ENCODE measurements around the gene FXYD6. TPM values are rescaled to one million over a fixed set of nuclear protein-coding genes. Genes with fewer than 3 reads are reported as not detected.
A peak's percentile ranks its signal among the peaks of the same experiment; 100 is the strongest.

The FXYD6 gene
- total RNA-seq, 2 donors from 2014 or later = 0.17 to 0.25 TPM

- no peak overlapping the region for H3K27ac Mint-ChIP-seq
- H3K9me3 Mint-ChIP-seq = no peaks in the 10 kb centered on the region
- peak; percentile 45 to 51 for ATAC-seq (replicated peaks in 1 of 2)
- peaks cover 81% of the 10 kb centered on the region for H3K27me3 Mint-ChIP-seq (ENCODE audit: low read depth)
- peaks cover 2 to 3% of the 10 kb centered on the region in 2 donors for H3K36me3 Mint-ChIP-seq (ENCODE audit: insufficient read depth in 2 of 2)
- DNase-seq = peak; percentile 14 to 32
- peak overlapping the region; percentile 90 to 92 for H3K4me3 Mint-ChIP-seq
- peaks cover 27% of the 10 kb centered on the region for H3K4me1 Mint-ChIP-seq (ENCODE audit: low read depth)
Observed at GRCh38 chr11:117875382-117876058, 938 bp downstream of the FXYD6 start.

- Mint-ChIP-seq H3K4me1 (ENCODE audit: low read depth) (peaks cover 27% of the 10 kb centered on the region), H3K27me3 (ENCODE audit: low read depth) (peaks cover 75% of the 10 kb centered on the region), H3K9me3 (no peaks in the 10 kb centered on the region), H3K4me3 (peak overlapping the region; percentile 90 to 92), H3K36me3 (ENCODE audit: insufficient read depth in 2 of 2) (peaks cover 2 to 3% of the 10 kb centered on the region in 2 donors), H3K27ac (no peak overlapping the region)
- ATAC-seq (replicated peaks in 1 of 2) = peak; percentile 18 to 37
- DNase-seq = no peak
Observed at GRCh38 chr11:117874910-117875381, 1.5 kb downstream of the FXYD6 start.

GRCh38 chr11:117874253-117874909 is 2.1 kb downstream of the FXYD6 start:
- peaks cover 73% of the 10 kb centered on the region for H3K27me3 Mint-ChIP-seq (ENCODE audit: low read depth)
- no peak for DNase-seq
- H3K4me3 Mint-ChIP-seq = no peak overlapping the region

GRCh38 chr11:117873828-117874125 is 2.7 kb downstream of the FXYD6 start:
- Mint-ChIP-seq H3K4me1 (ENCODE audit: low read depth) (peaks cover 27% of the 10 kb centered on the region), H3K27me3 (ENCODE audit: low read depth) (peaks cover 70% of the 10 kb centered on the region), H3K4me3 (no peak overlapping the region), H3K9me3 (no peaks in the 10 kb centered on the region), H3K27ac (no peak overlapping the region), H3K36me3 (ENCODE audit: insufficient read depth in 2 of 2) (peaks cover 2 to 3% of the 10 kb centered on the region in 2 donors)
- no peak for ATAC-seq (replicated peaks in 1 of 2)
- no peak for DNase-seq

More at GRCh38 chr11:117874253-117874909, 2.1 kb downstream of the FXYD6 start:
- no peak for ATAC-seq (replicated peaks in 1 of 2)
- Mint-ChIP-seq H3K9me3 (no peaks in the 10 kb centered on the region), H3K27ac (no peak overlapping the region), H3K36me3 (ENCODE audit: insufficient read depth in 2 of 2) (peaks cover 2 to 3% of the 10 kb centered on the region in 2 donors), H3K4me1 (ENCODE audit: low read depth) (peaks cover 27% of the 10 kb centered on the region)

GRCh38 chr11:117872975-117873827 is 3.3 kb downstream of the FXYD6 start:
- Mint-ChIP-seq H3K27ac (no peak overlapping the region), H3K4me1 (ENCODE audit: low read depth) (peaks cover 30% of the 10 kb centered on the region), H3K36me3 (ENCODE audit: insufficient read depth in 2 of 2) (peaks cover 2 to 3% of the 10 kb centered on the region in 2 donors), H3K4me3 (no peak overlapping the region), H3K9me3 (no peaks in the 10 kb centered on the region), H3K27me3 (ENCODE audit: low read depth) (peaks cover 67% of the 10 kb centered on the region)
- DNase-seq = no peak
- ATAC-seq (replicated peaks in 1 of 2) = no peak

GRCh38 chr11:117872420-117872961 is 4.0 kb downstream of the FXYD6 start:
- Mint-ChIP-seq H3K4me3 (no peak overlapping the region), H3K27ac (no peak overlapping the region), H3K4me1 (ENCODE audit: low read depth) (peaks cover 32% of the 10 kb centered on the region), H3K36me3 (ENCODE audit: insufficient read depth in 2 of 2) (peaks cover 2 to 3% of the 10 kb centered on the region in 2 donors), H3K9me3 (no peaks in the 10 kb centered on the region), H3K27me3 (ENCODE audit: low read depth) (peaks cover 67% of the 10 kb centered on the region)
- DNase-seq (no peak), ATAC-seq (replicated peaks in 1 of 2) (no peak)

- ATAC-seq (replicated peaks in 1 of 2) (no peak), DNase-seq (no peak)
- peaks cover 28% of the 10 kb centered on the region for H3K4me1 Mint-ChIP-seq (ENCODE audit: low read depth)
- H3K9me3 Mint-ChIP-seq = no peaks in the 10 kb centered on the region
- H3K27me3 Mint-ChIP-seq (ENCODE audit: low read depth) = peaks cover 60% of the 10 kb centered on the region
- H3K4me3 Mint-ChIP-seq = no peak overlapping the region
- H3K27ac Mint-ChIP-seq = no peak overlapping the region
- H3K36me3 Mint-ChIP-seq (ENCODE audit: insufficient read depth in 2 of 2) = peaks cover 2 to 3% of the 10 kb centered on the region in 2 donors
Observed at GRCh38 chr11:117871784-117872183, 4.7 kb downstream of the FXYD6 start.

GRCh38 chr11:117871160-117871559 is 5.3 kb downstream of the FXYD6 start:
- H3K4me3 Mint-ChIP-seq = no peak overlapping the region
- ATAC-seq (replicated peaks in 1 of 2) (no peak), DNase-seq (no peak)
- H3K4me1 Mint-ChIP-seq (ENCODE audit: low read depth) = peaks cover 25% of the 10 kb centered on the region
- H3K9me3 Mint-ChIP-seq = no peaks in the 10 kb centered on the region
- no peak overlapping the region for H3K27ac Mint-ChIP-seq
- peaks cover 2 to 3% of the 10 kb centered on the region in 2 donors for H3K36me3 Mint-ChIP-seq (ENCODE audit: insufficient read depth in 2 of 2)
- peaks cover 57% of the 10 kb centered on the region for H3K27me3 Mint-ChIP-seq (ENCODE audit: low read depth)

GRCh38 chr11:117870103-117870952 is 6.1 kb downstream of the FXYD6 start:
- DNase-seq (no peak), ATAC-seq (replicated peaks in 1 of 2) (peak in 1 of 2 donors; percentile 32)
- Mint-ChIP-seq H3K4me3 (no peak overlapping the region), H3K36me3 (ENCODE audit: insufficient read depth in 2 of 2) (peaks cover 2 to 3% of the 10 kb centered on the region in 2 donors), H3K27me3 (ENCODE audit: low read depth) (peaks cover 48% of the 10 kb centered on the region), H3K27ac (no peak overlapping the region), H3K4me1 (ENCODE audit: low read depth) (peaks cover 16% of the 10 kb centered on the region), H3K9me3 (no peaks in the 10 kb centered on the region)

- Mint-ChIP-seq H3K36me3 (ENCODE audit: insufficient read depth in 2 of 2) (no peaks in the 10 kb centered on the region), H3K27ac (no peak overlapping the region), H3K27me3 (ENCODE audit: low read depth) (peaks cover 41% of the 10 kb centered on the region), H3K9me3 (no peaks in the 10 kb centered on the region), H3K4me1 (ENCODE audit: low read depth) (peaks cover 10% of the 10 kb centered on the region), H3K4me3 (no peak overlapping the region)
- no peak for ATAC-seq (replicated peaks in 1 of 2)
- no peak for DNase-seq
Observed at GRCh38 chr11:117869604-117870003, 6.9 kb downstream of the FXYD6 start.

GRCh38 chr11:117868815-117869561 is 7.5 kb downstream of the FXYD6 start:
- no peaks in the 10 kb centered on the region for H3K36me3 Mint-ChIP-seq (ENCODE audit: insufficient read depth in 2 of 2)
- no peak overlapping the region for H3K27ac Mint-ChIP-seq
- H3K9me3 Mint-ChIP-seq = no peaks in the 10 kb centered on the region
- peaks cover 35% of the 10 kb centered on the region for H3K27me3 Mint-ChIP-seq (ENCODE audit: low read depth)
- H3K4me1 Mint-ChIP-seq (ENCODE audit: low read depth) = peaks cover 10% of the 10 kb centered on the region
- no peak for DNase-seq
- no peak for ATAC-seq (replicated peaks in 1 of 2)
- H3K4me3 Mint-ChIP-seq = no peak overlapping the region

GRCh38 chr11:117868088-117868487 is 8.4 kb downstream of the FXYD6 start:
- Mint-ChIP-seq H3K4me3 (no peak overlapping the region), H3K36me3 (ENCODE audit: insufficient read depth in 2 of 2) (no peaks in the 10 kb centered on the region), H3K27ac (no peak overlapping the region), H3K9me3 (no peaks in the 10 kb centered on the region), H3K27me3 (ENCODE audit: low read depth) (peaks cover 28% of the 10 kb centered on the region), H3K4me1 (ENCODE audit: low read depth) (peaks cover 8% of the 10 kb centered on the region)
- no peak for DNase-seq
- ATAC-seq (replicated peaks in 1 of 2) = peak in 1 of 2 donors; percentile 32

Measured in activated T-cell treated with anti-CD3 and anti-CD28 coated beads, Interleukin-2, amount 50 U/mL, for 72 hours (primary cell).